Measurements from ENCODE around the gene ZYG11B. TPM values are rescaled to one million over a fixed set of nuclear protein-coding genes. Genes with fewer than 3 reads are reported as not detected.
A peak's percentile ranks its signal among the peaks of the same experiment; 100 is the strongest.

ZYG11B gene
- total and polyA plus RNA-seq, 9 of the 15 experiments (the other 6 are each of a cell fraction or from before 2014, with no cell fraction given), result 4.9 to 22.2 (median 12.2) TPM

DNA sequence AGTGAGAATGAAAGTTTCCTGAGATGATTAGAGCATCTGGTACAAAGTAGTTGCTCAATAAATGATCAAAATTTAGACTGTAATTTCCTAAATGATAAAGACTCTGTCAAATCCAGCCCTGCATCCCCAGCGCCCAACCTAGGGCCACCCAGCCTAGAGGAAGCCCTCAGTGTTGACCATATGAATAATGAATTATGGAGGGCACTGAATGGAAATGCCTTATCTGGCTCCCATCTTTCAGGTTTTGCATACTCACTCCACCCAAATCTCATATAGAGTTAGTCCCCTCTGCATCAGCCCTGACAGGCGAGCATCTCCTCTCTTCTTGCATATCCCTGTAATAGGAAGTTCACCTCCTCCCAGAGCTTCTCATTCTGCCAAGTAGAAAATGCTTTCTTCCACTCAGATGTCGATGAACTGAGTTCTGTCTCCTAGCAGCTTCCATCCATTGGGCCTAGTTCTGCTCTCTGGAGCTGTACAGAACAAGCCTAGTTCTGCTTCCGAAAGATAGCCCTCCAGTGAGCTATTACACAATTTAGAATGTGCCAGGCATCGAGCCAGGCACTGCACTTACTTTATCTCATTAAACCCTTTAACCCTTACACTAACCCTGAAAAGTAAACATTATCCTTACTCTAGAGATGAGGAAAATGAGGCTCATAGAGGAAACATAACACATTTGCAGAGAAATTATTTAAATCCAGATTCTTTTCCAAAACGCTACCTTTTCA, 49.0 kb upstream of the ZYG11B start:
- Histone ChIP-seq H3K4me1 (replicated peaks in 1 of 2; ENCODE audit: control insufficient read depth in 2 of 2, insufficient read depth in 2 of 2, low read length in 2 of 2) (peaks cover 0 to 22% of the 10 kb centered on the region in 2 experiments; a peak in 4 of 5 replicates), H3K27ac (ENCODE audit: extremely low read depth, low read depth, low read length) (no peak overlapping the region), H2AFZ (ENCODE audit: low read depth, low read length) (no peak overlapping the region), H3K9ac (ENCODE audit: insufficient read depth in 1 of 2, low read depth in 2 of 2, low read length in 2 of 2) (no peak overlapping the region; a peak in 1 of 4 replicates), H3K27me3 (ENCODE audit: control insufficient read depth in 2 of 2, insufficient read depth in 2 of 2, low read length in 2 of 2) (no peaks in the 10 kb centered on the region), H3K79me2 (ENCODE audit: control insufficient read depth, insufficient read depth, low read length) (no peaks in the 10 kb centered on the region), H3K4me2 (ENCODE audit: insufficient read depth, low read length) (no peak overlapping the region), H3K36me3 (ENCODE audit: control insufficient read depth, insufficient read depth, low read length) (no peaks in the 10 kb centered on the region), H3K4me3 (no peak overlapping the region), H3K9me3 (replicated peaks; ENCODE audit: control insufficient read depth, insufficient read depth, low read depth, low read length) (no peaks in the 10 kb centered on the region), H3K9me1 (ENCODE audit: control insufficient read depth, insufficient read depth, low read length) (no peaks in the 10 kb centered on the region), H4K20me1 (replicated peaks; ENCODE audit: control insufficient read depth, insufficient read depth, low read length) (no peaks in the 10 kb centered on the region)
- no peak; the same call in 2 of the 3 replicates for ATAC-seq
- in situ Hi-C loops (cut with MboI) (loop anchor here (25.0 kb wide), 1 partner anchor 540 kb away; the partner anchor contains the start of gene ZFYVE9), intact Hi-C loops (cut with micrococcal nuclease) (no loop called here)
- FAIRE-seq, result peak; percentile 60
- ChIA-PET CTCF (ENCODE audit: low intra/inter-chr PET ratio) (no interaction called here), POLR2A (interaction anchor here (0.6 to 1.2 kb wide), 3 partner anchors 10 to 263 kb away, joined by 3 to 4 read pairs (median 3); no protein-coding TSS in a partner anchor)
- DNase-seq (ENCODE audit: extremely low read depth in 1 of 4, low spot score in 3 of 4), result no peak
- WGBS (ENCODE audit: insufficient coverage, low coverage, missing lambda C conversion rate), result 23% methylated on average over 6 of the region's 6 CpGs
- no TSS peak for BruUV-seq (replicated peaks)
- TF ChIP-seq L3MBTL2 (IDR thresholded peaks at IDR 0.05) (no peak), CEBPG (CRISPR knock-in tag; IDR thresholded peaks at IDR 0.05) (no peak), CEBPG (tag; conservative IDR thresholded peaks at IDR 0.05 in 1 of 2, IDR thresholded peaks at IDR 0.05 in 1 of 2) (peak in 1 of 2 experiments; percentile 62; a peak in 3 of 4 replicates), NFIC (IDR thresholded peaks at IDR 0.05) (peak; percentile 63), ARID1B (IDR thresholded peaks at IDR 0.05) (peak; percentile 59), EP300 (IDR thresholded peaks at IDR 0.05; ENCODE audit: low read length) (0 out of 2 replicates have a peak, but pooled peaks have one; percentile 18), ZNF253 (CRISPR knock-in tag; conservative IDR thresholded peaks at IDR 0.05) (no peak), TCF3 (CRISPR knock-in tag; IDR thresholded peaks at IDR 0.05) (peak; percentile 39), TRIM24 (IDR thresholded peaks at IDR 0.05) (peak in 1 of 2 experiments; percentile 21; a peak in 1 of 4 replicates), RBM25 (IDR thresholded peaks at IDR 0.05; ENCODE audit: low read depth, low read length, severe bottlenecking) (peak; percentile 54), TEAD4 (IDR thresholded peaks at IDR 0.05; ENCODE audit: low read length) (peak; percentile 42; the same call in 1 of the 2 replicates), TEAD4 (CRISPR knock-in tag; IDR thresholded peaks at IDR 0.05; ENCODE audit: borderline replicate concordance) (no peak), ILK (tag; IDR thresholded peaks at IDR 0.05; ENCODE audit: borderline replicate concordance, low read depth) (no peak), DPF2 (IDR thresholded peaks at IDR 0.05) (peak; percentile 32; the same call in 1 of the 2 replicates), CBFB (CRISPR knock-in tag; IDR thresholded peaks at IDR 0.05) (no peak), SIN3B (IDR thresholded peaks at IDR 0.05; ENCODE audit: low read depth) (no peak), TSC22D4 (tag; IDR thresholded peaks at IDR 0.05) (no peak), CBFA2T3 (IDR thresholded peaks at IDR 0.05) (peak; percentile 60)
- TF ChIP-seq, protein P1, sequence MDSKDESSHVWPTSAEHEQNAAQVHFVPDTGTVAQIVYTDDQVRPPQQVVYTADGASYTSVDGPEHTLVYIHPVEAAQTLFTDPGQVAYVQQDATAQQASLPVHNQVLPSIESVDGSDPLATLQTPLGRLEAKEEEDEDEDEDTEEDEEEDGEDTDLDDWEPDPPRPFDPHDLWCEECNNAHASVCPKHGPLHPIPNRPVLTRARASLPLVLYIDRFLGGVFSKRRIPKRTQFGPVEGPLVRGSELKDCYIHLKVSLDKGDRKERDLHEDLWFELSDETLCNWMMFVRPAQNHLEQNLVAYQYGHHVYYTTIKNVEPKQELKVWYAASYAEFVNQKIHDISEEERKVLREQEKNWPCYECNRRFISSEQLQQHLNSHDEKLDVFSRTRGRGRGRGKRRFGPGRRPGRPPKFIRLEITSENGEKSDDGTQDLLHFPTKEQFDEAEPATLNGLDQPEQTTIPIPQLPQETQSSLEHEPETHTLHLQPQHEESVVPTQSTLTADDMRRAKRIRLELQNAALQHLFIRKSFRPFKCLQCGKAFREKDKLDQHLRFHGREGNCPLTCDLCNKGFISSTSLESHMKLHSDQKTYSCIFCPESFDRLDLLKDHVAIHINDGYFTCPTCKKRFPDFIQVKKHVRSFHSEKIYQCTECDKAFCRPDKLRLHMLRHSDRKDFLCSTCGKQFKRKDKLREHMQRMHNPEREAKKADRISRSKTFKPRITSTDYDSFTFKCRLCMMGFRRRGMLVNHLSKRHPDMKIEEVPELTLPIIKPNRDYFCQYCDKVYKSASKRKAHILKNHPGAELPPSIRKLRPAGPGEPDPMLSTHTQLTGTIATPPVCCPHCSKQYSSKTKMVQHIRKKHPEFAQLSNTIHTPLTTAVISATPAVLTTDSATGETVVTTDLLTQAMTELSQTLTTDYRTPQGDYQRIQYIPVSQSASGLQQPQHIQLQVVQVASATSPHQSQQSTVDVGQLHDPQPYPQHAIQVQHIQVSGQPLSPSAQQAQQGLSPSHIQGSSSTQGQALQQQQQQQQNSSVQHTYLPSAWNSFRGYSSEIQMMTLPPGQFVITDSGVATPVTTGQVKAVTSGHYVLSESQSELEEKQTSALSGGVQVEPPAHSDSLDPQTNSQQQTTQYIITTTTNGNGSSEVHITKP (IDR thresholded peaks at IDR 0.05; ENCODE audit: partially characterized antibody), result no peak
- TF ChIP-seq, protein P2, sequence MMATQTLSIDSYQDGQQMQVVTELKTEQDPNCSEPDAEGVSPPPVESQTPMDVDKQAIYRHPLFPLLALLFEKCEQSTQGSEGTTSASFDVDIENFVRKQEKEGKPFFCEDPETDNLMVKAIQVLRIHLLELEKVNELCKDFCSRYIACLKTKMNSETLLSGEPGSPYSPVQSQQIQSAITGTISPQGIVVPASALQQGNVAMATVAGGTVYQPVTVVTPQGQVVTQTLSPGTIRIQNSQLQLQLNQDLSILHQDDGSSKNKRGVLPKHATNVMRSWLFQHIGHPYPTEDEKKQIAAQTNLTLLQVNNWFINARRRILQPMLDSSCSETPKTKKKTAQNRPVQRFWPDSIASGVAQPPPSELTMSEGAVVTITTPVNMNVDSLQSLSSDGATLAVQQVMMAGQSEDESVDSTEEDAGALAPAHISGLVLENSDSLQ (IDR thresholded peaks at IDR 0.05), result no peak

Measured in K562 (cell line).